GM19395 (cell line): Measurements from ENCODE around the gene FSD1.
"Not testable (repeated sequence)": the region's sequence is repeated elsewhere in the genome, so short reads cannot be mapped to it uniquely, and the experiment has no call there.

Experiments
- ATAC-seq: cut with Tn5 transposase; IDR thresholded peaks from one replicate; pipeline ENCODE4 v1.9.1; 2021; ENCODE audit warnings: mild to moderate bottlenecking, moderate library complexity; ENCODE audit not compliant: unreplicated experiment

The FSD1 gene

DNA sequence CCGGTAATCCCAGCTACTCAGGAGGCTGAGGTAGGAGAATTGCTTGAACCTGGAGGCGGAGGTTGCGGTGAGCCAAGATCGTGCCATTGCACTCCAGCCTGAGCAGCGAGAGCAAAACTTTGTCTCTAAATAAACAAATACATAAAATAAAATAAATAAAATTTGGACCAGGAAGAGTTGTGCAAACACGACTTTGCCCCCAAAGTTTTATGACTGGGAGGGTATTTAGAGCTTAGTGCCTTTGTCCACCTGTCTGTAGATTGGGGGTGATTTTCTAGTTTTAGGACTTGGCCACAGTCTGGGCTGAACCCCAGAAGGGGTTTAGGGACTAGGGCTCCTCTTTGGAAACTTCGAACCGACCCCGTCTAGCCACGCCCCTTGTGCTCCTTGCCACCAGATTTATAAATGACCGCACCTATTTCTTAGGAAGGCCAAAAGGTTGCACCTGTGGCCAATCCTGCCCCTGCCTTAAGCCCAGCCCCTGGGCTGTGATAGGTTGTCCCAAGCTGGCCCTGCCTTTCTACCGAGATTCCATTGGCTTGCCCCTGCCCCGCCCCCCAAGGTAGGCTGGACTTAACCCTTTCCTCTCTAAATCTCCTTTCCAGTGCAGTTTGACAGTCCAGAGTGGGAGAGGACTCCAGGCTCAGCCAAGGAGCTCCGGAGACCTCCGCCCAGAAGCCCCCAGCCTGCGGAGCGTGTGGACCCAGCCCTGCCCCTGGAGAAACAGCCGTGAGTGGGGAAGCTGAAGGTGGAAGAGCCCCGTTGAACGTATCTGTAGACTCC is 20.0 kb upstream of the FSD1 start:
- no peak for ATAC-seq

GRCh38 chr19:4284974-4285373 is 19.4 kb upstream of the FSD1 start:
- no peak for ATAC-seq

DNA sequence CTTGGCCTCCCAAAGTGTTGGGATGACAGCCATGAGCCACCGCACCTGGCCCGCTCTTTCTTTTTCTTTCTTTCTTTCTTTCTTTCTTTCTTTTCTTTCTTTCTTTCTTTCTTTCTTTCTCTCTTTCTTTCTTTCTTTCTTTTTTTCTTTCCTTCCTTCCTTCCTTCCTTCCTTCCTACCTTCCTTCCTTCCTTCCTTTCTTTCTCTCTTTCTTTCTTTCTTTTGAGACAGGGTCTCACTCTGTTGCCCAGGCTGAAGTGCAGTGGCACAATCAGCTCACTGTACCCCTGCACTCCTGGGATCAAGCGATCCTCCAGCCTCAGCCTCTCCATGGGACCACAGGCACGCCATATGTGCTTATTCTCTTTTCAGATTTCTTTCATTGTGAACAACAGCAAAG is 18.3 kb upstream of the FSD1 start:
- not testable (repeated sequence) for ATAC-seq

- no peak for ATAC-seq
Observed at GRCh38 chr19:4288091-4288777, 16.2 kb upstream of the FSD1 start.

- no peak for ATAC-seq
Observed at GRCh38 chr19:4291184-4291732, 13.1 kb upstream of the FSD1 start.

GRCh38 chr19:4292515-4292914 is 11.9 kb upstream of the FSD1 start:
- no peak for ATAC-seq

GRCh38 chr19:4294389-4294788 is 10.0 kb upstream of the FSD1 start:
- no peak for ATAC-seq

GRCh38 chr19:4295972-4296771 is 8.2 kb upstream of the FSD1 start:
- ATAC-seq = no peak

- no peak for ATAC-seq
Observed at GRCh38 chr19:4297901-4298809, 6.2 kb upstream of the FSD1 start.

GRCh38 chr19:4298810-4299550 is 5.4 kb upstream of the FSD1 start:
- ATAC-seq = no peak

- no peak for ATAC-seq
Observed at GRCh38 chr19:4300589-4300988, 3.8 kb upstream of the FSD1 start.

DNA sequence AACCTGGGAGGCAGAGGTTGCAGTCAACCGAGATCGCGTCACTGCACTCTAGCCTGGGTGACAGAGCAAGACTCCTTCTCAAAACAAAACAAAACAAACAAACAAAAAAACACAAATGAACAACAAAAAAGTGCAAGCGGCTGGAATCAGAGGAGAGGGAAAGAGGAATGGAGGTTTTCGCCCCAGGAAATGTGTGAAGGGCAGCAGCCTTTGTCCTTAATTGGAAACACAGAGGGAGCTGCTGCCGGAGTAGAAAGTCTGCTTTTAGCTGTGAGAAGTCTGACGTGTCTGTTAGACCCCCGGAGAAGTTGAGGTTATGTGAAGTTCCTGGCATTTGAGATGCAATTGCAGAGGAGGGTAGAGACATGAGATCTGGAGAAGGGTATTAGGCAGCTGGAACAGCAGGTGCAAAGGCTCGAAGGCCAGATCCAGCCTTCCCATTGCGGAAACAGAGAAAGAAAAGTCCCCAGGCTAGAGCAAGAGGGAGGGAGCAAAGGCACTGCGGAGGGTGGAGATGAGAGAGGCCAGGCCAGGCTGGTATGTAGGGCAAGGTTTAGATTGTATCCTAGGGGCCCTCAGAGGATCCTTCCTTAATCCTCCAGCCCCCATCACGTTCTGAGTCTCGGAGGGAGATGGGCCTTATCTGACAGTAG is 2.7 kb upstream of the FSD1 start:
- ATAC-seq = no peak

DNA sequence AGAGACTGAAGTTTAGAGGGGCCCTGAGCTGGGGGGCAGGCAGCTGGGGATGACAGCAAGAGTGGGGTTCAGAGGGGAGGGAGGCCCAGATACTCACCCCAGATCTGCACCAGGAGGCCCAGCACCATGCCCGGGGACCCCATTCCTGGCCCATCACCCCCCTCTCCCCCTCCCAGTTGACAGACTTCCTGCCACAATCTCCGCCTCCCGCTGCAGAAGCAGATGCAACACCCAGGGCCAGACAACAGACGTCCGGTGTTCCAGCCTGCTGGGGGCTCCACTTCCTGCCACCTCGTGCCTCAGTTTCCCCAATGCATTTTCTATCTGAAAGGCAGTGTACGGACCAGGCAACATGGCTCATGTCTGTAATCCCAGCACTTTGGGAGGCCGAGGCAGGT is 2.2 kb upstream of the FSD1 start, which contains the start of gene TMIGD2:
TMIGD2 (minus strand) TSS at position 147 of the 398 bp plus-strand sequence; CDS start at position 143, 4 bp downstream.
- no peak for ATAC-seq

GRCh38 chr19:4303819-4304537 is 420 bp upstream of the FSD1 start:
- no peak for ATAC-seq

- no peak for ATAC-seq
Observed at GRCh38 chr19:4305257-4305612, 837 bp downstream of the FSD1 start.

- ATAC-seq = no peak
Observed at GRCh38 chr19:4305659-4306058, 1.3 kb downstream of the FSD1 start.

GRCh38 chr19:4310247-4311121 is 6.1 kb downstream of the FSD1 start:
- ATAC-seq = no peak
